ENCODE results near the gene DIAPH3.

DIAPH3 gene

GRCh38 chr13:59770451-59770850 lies 393.3 kb downstream of the DIAPH3 start:
- DNase-seq, result no peak

DNA sequence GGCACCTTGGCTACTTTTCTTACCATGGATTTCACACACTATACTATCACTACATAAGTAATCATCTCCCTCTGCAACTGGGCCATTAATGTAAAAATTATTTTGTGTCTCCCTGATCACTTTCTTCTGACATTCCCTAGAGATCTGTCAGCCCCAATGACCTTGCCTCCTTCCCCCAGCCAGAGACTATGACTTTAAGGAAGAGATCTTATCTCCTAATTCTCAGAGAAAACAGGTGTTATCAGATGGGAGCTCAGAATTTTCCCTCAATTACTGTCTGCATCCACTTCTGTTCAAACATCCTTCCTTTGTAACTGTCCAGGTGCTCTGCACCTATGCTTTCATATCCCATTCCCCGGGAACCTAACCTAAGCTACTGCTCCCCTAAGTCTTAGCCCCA lies 397.5 kb downstream of the DIAPH3 start:
- no peak for DNase-seq

DNA sequence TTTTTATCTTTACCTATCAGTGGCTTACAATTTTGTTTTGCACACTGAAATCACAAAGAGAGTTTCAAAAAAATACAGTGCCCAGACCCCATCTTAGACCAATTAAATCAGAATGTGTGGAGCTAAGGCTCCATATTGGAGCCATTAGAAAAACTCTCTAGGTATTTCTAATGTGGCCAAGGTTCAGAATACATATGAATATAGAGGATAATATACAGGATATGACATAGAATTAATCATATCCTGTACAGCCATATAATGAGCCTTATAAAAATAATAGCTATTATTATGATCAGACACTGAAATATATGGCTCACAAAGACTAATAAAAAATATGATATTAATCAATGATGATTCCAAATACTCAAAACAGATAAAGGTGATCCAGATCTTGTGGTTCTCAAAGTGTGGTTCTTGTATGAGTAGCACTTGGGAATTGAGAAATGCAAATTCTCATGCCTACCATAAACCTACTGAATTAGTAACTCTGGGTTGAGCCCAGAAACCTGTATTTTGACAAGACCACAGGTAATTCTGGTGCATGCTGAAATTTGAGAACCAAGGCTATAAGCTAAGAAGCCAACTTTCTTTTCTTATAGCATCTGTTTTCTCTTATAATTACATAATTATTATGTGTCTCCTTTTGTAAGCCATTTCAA lies 408.0 kb downstream of the DIAPH3 start:
- no peak for DNase-seq

DNA sequence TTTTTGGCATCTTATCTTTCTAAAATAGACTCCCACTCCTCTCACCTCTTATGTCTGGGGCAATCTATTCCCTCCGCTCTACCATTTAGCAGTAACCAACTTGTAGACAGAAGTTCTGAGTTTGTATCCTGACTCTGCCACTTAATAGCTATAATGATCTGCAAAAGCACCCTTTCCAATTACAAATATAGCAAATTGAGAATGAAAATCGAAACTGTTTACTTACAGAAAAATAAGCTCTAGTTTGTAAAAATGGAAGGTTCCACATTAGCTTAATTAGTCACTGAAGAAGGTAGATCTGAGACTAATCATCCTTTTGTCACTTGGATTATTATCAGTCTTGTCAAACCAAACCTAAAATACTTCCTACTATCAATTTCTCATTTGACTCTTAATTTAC lies 409.3 kb downstream of the DIAPH3 start:
- DNase-seq, result no peak

DNA sequence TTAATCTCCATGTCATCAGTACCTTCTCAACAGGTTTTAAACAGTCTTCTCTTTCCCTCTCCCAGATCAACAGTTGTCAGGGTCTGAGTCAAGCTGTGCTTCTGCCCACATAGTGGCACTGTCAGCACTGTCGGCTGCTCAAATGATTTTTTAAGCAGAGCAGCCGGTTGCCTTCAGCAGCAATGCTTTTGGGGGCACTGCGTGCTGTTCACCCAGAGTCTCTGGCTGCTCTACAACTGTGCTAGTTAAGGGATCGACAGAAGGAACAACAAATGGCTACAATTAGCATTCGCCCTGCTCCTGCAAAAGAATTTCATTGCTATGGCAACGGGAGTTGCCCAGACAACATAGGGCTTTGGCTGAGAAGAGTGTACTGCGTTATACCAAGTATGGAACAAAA lies 412.9 kb downstream of the DIAPH3 start:
- DNase-seq, result no peak

- DNase-seq, result no peak
Observed at GRCh38 chr13:59748046-59748445, 415.7 kb downstream of the DIAPH3 start.

GRCh38 chr13:59747529-59747928 lies 416.2 kb downstream of the DIAPH3 start:
- no peak for DNase-seq

DNA sequence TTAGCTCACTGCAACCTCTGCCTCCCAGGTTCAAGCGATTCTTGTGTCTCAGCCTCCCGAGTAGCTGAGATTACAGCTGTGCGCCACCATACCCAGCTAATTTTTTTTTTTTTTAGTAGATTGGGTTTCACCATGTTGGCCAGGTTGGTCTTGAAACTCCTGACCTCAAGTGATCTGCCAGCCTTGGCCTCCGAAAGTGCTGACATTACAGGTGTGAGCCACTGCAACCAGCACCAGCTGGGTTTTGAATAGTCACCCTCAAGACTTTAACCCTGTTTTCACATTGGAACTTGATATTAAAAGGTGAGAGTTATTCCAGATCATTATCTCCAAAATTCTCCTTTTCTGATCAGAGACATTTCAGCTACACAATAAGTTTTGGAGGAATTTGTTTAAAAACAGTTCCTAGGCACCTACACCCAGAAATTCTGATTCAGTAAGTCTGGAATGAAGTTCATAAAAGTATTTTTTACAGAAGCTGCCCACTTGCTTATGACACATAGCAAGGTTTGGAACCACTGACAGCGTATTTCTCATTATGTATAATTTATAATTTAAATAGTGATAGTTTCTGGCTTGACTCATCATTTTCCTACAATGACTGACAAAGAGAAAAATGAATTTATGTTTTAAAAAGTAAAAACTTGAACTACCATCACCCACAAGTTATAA lies 417.3 kb downstream of the DIAPH3 start:
- no peak for DNase-seq

GRCh38 chr13:59745392-59745788 lies 418.3 kb downstream of the DIAPH3 start:
- no peak for DNase-seq

- no peak for DNase-seq
Observed at GRCh38 chr13:59744747-59745391, 418.9 kb downstream of the DIAPH3 start.

- no peak for DNase-seq
Observed at GRCh38 chr13:59743195-59743594, 420.5 kb downstream of the DIAPH3 start.

DNA sequence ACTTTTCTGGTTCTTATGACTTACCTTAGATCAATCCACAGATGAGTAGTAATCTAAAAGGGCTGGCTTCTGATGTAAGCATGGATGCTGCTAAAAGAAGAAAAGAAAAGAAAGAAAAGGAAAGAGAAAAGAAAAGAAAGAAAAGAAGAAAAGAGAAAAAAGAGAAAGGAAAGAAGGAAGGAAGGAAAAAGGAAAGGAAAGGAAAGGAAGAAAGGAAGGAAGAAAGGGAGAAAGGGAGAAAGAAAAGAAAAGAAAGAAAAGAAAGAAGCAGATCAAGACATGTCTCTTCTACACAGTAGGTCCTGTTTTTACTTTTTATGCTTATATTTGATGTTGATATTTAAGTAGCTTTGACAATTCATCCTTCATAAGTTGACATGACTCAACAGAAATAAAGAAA lies 421.3 kb downstream of the DIAPH3 start:
- no peak for DNase-seq

GRCh38 chr13:59738921-59739320 lies 424.8 kb downstream of the DIAPH3 start:
- no peak for DNase-seq

DNA sequence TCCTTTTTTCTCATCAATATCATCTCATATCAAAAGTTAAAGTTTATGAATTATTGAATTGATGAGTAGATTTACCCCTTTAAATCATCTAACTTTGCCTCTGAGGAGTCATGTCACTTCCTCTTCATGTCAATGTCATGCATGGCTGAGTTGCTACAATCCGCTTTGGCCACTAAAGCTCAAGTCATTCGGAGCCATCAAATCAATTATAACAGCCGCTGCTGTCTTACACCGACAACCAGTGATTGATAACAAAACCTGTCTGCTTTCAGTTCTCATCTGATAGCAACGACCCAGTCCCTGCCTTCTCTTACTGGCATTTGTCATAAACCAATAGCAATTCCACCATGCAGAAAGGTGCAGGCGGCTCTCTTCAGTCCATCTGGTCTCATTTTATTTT lies 429.3 kb downstream of the DIAPH3 start:
- DNase-seq, result no peak

- no peak for DNase-seq
Observed at GRCh38 chr13:59733744-59734143, 430.0 kb downstream of the DIAPH3 start.

DNA sequence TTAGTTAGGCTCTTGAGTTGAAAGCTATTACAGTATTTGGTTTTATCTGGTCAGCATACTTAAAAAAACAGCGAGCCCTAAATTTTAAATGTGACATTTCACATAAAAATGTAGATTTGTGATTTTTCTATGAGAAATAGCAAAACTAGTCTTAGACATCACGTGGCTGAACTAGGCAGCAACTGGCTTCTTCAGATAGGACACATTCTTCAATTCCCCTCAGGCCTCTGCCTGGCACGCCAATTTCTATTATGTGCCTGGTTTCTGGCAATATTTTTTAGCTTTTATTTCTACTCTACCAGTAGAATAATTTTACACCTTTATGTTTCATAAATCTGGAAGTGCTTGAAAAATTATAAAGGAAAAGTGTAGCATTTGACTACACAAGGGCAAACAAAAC lies 433.7 kb downstream of the DIAPH3 start:
- no peak for DNase-seq

GRCh38 chr13:59728896-59729545 lies 434.7 kb downstream of the DIAPH3 start:
- no peak for DNase-seq

- no peak for DNase-seq
Observed at GRCh38 chr13:59721926-59722910, 441.5 kb downstream of the DIAPH3 start.

DNA sequence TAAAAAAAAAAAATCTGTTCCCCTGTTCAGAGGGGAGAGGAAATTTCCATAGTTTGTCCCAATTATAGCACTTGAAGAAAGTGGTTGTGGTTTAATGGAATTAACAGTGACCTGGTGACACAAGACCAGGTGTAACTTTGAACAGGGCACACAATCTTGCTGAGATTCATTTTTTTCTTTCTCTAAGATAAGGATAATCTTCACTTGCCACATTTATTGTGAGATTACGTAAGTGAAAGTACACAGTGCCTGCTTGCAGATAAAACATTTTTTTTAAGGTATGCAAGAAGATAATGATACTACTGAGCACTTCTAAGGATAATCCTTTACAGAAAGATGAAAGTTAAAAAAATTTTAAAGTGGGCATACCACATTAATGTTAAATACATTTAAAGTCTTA lies 448.1 kb downstream of the DIAPH3 start:
- DNase-seq, result no peak

DNA sequence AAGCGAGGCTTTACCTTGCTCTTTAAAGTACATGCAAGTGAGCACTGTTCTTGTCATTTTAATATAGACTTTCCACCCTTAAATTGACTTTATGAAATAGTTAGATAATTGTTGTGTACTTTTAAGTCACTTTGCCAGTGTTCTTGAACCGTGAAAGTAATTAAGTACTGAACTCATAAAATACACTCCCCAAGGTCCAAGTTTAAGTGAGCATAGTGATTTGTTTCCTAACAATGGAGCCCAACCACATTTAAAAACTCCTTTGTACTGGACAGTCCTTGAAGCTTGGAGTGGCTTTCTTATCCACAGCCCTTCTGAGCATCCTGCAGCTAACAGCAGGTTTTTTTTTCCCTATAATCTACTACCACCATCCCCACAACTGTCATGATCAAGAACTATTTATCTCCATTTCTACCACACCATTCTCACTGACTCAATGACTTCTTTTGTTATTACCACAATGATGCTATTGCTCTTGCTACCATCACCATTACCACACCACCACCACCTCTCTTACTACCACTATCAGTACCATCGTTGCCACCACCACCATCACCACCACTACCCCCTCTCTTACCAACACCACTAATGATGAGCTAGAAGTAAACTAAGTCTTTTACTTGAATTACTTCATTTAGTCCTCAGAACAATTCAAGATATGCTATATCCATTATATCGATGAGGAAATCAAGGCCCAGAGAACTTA lies 452.6 kb downstream of the DIAPH3 start:
- no peak for DNase-seq

DNA sequence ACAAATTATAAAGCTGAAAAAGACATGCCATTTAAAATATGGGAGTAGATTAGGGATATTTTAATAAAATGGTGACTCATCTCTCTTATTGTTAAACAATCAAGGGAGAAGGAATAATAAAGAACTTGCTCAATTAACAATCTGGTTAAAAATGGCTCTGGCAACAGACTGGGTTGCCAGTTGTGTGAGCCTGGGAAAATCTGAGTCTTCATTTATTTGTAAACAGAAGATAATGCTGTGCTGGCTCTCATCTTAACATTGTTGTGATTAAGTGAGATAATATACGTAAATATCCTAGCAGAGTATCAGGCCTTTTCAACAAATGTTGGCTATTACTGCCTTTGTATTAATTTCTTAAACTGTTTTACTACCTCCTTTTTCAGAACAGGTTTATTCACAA lies 453.3 kb downstream of the DIAPH3 start:
- DNase-seq, result no peak

Data from stimulated activated CD4-positive, alpha-beta T cell treated with anti-CD3 and anti-CD28 coated beads, Interleukin-2, amount 100 ng/mL, for 24 hours (primary cell).